NAMALWA (cell line): ENCODE results near the gene PDE6G.
A peak's percentile ranks its signal among the peaks of the same experiment; 100 is the strongest.

ENCODE experiments used
- DNase-seq: peaks from one replicate; pipeline ENCODE4 v3.0.0-alpha.2; 2015; ENCODE audit warnings: low spot score

Gene PDE6G

DNA sequence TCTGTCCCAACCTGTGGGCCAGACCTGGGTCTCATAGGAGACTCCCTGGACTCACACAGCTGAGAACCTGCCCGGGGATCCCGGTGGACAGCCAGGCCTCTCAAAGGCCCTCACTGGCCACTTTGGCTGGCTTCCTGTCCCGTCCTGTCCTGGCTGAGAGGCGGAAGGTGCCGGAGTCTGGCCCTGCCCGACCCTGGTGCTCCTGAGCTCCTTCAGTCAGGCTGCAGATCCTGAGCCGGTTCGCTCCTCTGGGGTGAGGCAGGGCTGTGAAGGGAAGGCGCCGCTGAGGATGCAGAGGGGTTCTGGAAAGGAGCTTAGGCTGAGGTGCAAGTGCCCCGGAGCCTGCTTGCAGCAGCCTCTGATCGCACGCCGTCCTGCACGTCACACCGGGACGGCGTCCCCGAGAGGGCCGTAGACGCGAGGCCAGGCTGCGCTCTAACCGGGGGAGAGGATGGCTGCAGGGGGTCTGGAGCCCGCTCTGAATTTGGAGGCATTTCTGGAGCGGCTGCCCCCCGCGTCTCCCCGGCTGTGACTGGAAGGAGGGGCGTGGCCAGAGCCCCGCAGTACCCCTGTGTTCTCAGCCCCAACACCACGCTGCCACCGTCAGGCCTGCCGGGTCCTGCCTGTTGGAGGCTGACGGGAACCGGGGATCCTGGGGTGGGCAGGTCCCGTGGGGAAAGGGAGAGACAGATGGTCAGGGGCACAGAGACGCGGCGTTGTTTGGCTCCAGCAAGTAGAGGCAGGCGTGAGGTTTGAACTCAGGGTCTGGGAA is 31.6 kb upstream of the PDE6G start:
- DNase-seq: no peak

DNA sequence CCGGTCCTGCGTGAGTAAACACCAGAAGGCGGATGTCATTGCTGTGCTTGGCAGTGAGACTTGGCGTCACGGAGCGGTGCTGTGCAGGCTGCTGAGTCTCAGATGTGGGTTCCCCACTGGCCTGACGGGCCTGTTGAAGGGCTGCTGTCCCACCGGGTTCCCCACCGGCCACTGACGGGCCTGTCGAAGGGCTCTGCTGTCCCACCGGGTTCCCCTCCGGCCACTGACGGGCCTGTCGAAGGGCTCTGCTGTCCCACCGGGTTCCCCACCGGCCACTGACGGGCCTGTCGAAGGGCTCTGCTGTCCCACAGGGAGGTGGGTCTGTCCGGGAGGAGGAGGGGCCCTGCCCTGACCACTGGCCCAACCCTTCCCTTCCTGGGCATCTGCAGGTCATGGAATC is 30.3 kb upstream of the PDE6G start:
- DNase-seq: no peak

DNA sequence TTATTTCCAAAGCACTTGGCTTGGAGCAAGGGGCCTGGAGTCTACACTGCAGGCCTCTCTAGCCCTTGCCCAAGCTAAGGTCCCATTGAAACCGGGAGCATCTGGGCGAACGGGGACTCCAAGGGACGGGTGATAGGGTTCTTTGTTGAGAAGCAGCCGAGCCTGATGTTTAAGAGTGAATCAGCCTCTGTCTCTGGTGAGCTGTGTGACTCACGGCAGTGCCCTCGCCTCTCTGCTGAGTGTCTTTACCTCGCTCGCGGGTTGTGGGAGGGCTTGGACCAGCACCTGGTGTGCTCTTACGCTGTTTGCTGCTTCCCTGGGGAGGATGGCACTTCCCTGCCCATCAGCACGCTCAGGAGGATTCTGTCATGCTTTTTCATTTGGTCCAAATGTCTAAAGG is 28.8 kb upstream of the PDE6G start:
- peak; percentile 50 for DNase-seq

DNA sequence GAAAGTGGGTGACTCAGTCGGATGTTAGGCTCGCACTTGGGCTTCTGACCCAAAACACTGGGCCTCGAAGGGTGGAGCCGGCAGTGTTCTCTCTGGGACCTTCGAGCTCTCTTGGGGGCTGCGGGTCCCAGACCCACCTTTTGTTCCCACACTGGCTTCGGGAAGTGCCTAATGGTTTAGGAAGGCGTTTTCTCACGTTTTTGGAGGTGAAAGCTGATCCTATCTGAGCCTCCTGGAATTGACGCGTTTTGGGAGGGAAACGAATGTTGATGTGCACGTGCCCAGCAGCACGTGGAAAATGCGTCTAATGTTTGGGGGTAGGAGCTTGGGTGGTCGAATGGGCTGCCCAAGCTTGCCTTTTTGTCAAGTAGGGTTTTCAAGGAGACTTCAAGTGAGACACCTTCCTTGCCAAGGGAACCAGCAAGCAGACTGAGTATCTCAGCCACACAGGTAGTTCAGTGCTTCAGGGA is 28.1 kb upstream of the PDE6G start:
- DNase-seq: no peak

DNA sequence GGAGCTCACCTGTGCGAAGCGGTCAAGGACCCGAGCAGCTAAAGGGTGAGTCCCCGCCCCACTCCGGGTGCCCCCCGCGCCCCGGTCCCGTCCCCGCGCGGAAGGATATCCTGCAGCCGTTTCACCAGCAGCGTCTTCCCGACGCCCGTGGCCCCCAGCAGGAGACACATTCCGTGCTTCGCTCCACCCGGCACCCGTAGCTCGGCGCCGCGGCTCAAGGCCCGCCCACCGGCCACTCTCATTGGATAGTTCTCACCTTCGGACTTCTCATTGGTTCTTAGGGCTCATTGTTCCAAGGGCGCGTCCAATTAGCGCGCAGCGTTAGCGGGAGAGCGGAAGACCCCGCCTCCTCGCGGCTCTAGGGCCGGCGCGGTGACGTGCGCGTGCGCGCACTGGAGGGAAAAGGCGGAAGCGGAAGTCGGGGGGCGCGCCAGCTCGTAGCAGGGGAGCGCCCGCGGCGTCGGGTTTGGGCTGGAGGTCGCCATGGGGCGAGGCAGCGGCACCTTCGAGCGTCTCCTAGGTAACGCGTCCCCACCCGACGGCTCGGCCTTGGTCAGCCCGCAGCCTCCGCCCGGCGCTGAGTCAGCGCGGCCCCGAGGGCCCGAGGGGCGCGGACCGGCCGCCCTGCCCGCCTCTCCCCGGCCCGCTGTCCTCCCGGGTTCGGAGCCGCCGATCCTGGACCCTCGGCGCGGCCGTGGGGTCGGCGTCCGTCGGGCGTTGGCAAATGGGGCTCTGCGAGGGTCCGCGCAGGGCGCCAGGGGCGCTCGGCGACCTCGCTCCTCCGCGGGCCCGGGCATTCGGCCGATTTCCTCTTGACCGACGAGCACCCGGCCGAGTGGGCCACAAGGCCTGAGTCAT is 27.5 kb upstream of the PDE6G start, which contains the start of the genes ARL16 and HGS:
ARL16 (minus strand) TSS at position 214 of the 858 bp plus-strand sequence; CDS start at position 170, 44 bp downstream.
HGS (plus strand) TSS at position 428 of the 858 bp plus-strand sequence; CDS start at position 484, 56 bp downstream.
- DNase-seq: peak; percentile 99

DNA sequence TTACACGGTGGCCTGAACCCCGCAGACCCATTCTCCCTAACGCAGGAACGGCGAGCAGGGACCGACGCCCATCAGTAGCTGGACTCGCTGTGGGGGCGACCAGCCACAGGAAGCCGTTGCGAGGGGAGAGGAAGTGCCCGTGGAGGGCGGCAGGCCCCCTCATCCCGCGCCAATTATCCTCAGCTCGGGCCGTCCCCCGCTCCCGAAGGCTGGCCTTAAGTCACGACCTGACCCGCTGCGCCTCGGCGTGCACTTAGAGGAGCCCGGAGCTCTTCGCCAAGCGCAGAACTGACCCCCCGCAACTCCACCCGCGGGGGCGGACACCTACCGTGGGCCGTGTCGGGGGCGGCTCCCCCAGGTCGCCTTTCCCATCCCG is 26.9 kb upstream of the PDE6G start:
- DNase-seq: no peak

DNA sequence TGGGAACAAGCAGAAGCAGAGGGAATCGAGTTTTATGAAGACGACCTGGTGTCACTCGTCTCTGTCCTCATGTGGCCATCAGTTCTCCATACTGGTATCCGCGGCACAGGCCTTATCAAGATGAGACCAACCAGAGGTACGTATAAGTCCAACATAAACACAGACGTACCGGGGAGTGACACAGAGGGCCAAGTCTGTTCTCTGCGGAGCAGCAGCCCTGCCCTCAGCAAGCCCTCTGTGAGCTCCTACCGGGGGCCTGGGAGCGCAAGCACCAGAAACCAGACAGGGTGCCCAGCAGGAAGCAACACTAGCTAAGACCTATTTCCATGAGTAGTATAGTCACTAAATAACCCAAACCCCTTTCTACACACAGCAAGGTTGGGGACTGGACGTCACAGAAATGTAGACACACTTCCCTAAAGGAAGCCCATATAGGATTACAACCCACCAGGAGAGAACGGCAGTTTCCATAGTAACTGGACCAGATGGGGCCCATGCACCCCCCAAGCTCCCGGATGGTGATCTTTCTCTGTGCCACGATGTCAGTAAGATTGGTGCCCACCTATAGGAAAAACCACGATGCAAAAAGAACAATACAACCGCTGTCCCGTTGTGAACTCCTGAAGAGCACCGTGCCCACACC is 26.3 kb upstream of the PDE6G start:
- no peak for DNase-seq

DNA sequence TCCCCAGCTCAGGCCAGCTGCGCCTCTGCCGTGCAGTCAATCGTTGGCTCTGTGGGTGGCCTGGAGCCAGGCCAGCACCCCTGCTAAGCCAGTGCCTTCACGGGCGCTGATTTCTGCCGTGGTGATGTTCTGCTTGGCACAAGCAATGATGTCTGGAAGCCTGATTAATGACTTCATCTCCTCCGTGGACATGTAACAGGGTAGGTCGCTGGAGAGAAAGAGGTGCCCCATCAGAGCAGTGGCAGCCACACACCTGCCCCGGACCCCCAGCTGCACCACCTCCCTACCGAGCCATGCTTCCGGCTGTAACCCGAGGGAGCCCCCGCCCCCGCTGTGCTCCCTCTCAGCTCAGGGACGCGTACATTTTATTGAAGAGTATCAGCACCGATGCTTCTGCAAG is 25.3 kb upstream of the PDE6G start:
- DNase-seq: no peak

DNA sequence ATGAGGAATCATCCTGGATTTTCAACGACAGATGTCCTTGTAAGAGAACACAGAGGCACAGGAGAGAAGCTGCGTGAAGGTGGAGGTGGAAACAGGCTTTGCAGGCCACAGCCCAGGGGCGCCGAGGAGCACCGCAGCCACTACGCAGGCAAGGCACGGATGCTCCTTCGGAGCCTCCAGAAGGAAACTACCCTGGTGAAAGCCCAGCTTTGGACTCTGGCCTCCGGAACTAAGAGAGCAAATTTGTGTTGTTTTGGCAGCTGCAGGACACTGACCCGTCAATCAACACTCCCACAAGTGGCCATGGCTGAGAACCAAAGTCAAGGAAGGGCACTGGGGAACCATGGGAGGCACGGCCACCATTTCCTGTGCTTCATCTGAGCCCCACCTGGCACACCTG is 23.8 kb upstream of the PDE6G start:
- DNase-seq: no peak

DNA sequence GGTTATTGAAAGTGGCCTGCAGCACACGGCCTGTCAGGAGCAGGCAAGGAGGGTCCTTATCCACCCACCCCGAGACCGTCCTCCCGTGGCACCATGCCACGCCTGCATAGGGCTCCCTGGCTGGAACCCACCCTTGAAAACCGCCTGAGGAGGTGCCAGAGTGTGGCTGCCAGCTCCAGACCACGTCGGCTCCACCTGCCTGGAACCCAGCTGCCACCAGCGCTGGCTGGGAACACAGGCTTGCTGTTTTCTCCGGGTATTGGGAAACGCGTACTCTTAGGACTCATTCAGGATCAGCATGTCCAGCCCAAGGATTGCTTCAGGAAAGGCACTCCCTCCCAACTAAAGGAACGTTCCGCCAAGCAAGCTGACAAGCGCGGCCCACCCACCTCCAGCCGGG is 20.6 kb upstream of the PDE6G start:
- no peak for DNase-seq

DNA sequence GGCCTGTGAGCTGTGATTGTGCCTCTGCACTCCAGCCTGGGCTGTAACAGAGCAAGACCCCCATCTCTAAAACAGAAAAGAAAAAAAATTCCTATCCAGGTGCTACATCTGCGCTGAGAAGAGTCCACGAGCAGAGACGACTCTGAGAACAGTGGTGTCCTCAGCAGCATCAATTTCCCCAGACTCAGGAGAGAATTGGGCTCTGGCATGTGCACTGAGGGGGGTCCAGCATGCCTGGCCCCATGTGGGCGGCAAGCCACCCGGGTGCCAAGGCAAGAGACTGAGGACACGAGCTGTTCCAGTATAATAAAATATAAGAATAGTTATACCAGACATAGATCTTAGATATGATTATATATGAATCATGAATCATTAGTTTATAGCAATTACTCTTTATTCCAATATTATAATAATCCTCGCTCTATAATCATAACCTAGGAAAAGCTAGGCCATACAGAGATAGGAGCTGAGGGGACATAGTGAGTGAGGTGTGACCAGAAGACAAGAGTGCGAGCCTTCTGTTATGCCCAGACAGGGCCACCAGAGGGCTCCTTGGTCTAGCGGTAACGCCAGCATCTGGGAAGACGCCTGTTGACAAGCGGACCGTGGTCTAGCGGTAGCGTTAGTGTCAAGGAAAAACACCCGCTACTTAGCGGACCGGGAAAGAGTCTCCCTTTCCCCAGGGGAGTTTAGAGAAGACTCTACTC is 19.3 kb upstream of the PDE6G start:
- DNase-seq: peak; percentile 54

DNA sequence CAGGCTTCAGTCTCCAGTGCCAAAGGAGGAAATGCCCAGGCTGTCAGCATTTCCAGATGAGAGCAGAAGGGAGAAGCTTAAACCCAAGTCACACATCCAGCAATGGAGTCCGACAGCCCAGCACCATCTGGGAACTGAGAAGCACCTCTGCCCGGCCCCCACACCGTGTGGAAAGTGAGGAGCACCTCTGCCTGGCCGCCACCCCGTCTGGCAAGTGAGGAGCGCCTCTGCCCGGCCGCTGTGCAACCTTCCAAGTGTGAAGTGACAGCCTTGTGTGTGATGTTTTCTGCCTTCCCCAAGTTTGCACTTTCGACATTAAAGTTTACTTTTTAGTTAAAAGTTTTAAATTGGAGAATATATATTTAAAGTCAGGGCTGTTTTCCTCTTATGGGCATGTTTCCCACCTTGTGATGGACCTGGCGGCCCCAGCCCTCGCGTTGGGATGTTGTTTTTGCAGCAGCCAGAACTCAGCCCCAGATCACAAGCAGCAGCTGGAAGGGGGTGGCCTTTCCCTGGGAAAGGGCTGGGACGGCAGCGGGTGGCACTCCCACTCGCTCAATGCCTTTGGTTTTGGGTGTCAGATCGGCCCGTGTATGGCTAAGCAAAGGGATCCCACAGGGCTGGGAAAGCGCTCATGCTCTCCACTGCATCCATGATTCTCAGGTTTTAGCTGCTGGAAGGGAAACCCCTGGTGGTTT is 17.4 kb upstream of the PDE6G start:
- no peak for DNase-seq

DNA sequence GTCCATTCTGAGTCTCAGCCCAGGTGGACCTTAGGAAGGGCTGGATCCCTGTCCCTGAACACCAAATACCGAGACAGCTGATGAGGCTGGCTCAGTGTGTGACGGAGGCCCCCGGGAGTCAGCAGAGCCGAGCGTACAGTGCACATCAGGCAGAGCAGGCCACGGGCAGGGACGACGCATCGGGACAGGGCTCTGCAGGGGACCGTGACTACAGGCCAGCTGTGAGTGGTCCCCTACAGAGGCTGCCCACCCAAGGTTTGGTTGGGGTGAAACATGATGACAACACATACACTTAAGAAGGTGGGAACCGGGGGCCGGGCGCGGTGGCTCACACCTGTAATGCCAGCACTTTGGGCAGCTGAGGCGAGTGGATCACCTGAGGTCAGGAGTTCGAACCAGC is 16.6 kb upstream of the PDE6G start:
- DNase-seq: no peak

DNA sequence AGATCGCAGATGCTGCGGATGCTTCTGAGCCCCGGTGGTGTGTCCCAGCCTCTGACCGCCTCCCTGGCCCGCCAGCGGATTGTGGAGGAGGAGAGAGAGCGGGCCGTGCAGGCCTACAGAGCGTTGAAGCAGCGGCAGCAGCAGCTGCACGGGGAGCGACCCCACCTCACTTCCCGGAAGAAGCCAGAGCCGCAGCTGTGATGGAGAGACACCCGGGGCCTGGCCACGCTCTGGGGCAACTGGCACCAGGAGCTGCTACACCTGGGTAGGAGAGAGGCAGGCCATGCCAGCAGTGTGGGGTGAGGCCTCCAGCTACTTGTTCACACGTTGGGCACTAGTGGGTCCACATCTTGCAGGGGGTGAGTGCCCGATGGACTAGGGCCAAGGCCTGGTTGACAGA is 16.2 kb upstream of the PDE6G start:
- no peak for DNase-seq

DNA sequence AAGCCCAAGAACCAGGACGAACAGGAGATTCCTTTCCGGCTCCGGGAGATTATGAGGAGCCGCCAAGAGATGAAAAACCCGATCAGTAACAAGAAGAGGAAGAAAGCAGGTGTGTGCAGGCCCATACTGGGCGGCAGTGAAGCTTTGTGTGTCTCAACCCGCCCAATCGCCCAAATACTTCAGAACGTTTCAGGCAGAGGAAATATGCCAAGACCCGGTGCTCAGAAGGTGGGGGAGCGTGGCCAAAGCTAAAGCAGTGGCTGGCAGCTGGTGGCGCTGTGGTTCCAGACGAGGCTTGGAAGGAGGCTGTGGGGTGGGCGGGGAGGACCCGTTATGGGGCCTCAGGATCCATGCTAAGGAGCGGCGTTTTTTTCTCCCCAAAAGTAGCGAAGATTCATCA is 11.4 kb upstream of the PDE6G start:
- peak; percentile 41 for DNase-seq

DNA sequence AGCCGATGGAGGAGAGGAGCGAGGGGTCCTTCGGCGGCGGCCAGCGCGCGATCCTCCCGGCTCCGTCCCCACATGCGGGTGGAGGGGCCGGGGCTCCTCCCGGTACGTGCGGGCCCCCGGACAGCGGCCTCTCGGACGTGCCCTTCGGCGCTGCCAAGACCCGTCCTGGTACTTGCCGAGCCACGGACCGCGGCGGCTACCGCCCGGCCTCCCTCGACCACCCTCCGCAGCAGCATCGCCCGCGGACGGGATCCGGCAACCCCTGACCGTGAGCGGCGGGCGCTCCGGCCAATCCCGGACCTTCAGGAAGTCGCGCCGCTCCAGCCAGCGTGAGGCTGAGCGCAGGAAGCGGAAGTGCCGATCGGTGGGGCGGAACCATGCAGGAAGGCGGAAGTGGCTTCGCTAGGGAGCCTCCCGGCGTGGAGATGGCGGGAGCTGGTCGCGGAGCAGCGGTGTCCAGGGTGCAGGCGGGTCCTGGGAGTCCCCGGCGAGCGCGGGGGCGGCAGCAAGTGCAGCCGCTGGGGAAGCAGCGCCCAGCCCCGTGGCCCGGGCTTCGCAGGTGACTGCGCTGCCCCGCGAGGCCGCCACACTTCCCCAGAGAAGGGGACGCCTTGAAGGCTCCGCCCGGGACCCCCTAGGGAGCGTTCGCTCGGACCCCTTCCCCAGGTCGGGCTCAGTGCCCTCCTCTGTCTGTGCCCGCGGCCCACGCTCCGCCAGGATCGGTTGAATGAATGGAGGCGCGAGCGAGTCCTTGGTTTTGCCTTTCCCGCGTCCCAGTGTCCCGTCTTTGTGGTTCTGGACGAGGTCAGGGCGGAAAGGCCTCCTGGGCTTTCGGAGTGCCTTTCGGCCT is 10.2 kb upstream of the PDE6G start, which contains the start of the genes CCDC137 and OXLD1:
CCDC137 (plus strand) TSS at position 396 of the 850 bp plus-strand sequence; CDS start at position 426, 30 bp downstream.
OXLD1 (minus strand) TSS at position 264 of the 850 bp plus-strand sequence; CDS start at position 236, 28 bp downstream.
- peak; percentile 94 for DNase-seq

DNA sequence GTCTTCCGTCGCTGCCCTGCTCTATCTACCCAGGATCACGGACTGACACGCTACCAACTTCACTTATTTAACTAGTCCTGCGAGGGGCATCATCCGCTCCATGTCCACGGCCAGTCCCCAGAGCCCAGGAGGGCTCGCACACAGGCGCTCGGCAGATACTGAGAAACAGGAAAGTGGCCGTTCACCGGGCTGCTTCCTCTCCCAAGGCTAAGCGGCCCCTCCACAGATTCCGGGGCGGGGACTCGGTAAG is 9.7 kb upstream of the PDE6G start:
- no peak for DNase-seq

DNA sequence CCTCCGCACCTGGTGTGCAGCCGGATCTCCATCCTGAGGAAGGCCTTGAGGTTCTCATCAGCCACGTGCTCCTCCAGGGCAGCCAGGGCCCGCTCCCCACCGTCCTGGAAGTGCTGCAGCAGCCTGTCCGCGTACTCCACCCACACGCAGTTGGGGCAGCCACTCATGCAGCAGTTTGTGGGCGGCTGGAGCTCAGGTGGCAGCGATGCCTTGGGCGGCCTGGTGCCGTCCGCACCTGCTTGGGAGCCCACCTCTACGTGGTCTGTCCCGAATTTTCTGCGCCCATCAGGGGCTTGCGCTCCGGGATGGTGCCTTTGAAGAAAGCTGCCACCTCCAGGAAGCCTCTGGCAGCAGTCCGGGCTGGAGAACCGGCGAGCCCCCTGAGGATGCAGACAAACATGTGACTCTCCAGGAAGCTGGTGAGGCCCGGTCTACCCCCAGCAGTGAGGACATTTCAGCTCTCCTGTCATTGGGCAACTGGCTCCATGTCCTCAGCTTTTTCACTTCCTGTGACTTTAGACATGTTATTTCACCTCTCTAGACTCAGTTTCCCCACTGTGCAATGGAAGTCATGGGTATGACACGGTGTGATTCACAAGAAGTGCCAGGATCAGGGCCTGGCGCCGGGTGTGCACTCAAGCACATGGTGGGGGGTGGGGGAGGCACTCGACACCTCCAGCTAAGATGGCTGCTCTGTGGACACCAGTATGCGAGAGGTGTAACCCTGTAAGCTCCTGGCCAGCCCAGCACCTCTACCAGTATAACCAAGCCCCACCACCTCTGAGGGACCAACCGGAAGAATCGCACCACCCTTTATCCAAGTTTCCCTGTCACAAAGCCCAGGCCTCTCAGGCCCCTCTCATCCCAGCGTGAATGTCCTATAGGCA is 9.1 kb upstream of the PDE6G start:
- peak; percentile 46 for DNase-seq

DNA sequence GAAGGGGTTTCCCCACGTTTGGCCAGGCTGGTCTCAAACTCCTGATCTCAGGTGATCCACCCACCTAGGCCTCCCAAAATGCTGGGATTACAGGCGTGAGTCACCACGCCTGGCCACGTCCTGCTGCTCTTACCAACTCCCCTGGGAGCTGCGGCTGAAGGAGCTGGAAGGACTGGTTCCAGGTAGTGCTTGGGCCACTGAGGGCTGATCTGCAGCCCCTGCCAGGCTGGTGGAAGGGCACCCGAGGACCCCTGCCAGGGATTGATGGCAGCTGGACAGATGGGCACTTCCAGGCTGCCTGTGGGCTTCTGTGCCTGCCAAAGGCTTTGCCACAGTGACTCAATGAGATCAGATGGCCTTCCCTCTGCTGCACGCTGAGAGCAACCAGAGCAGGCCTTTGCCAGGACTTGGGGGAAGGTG is 7.7 kb upstream of the PDE6G start:
- no peak for DNase-seq
